Middle frontal gyrus (tissue), 1 donor: ENCODE measurements around the gene POLE4.

Source experiments
- DNase-seq: peaks from one replicate; pipeline ENCODE4 v3.0.0-alpha.2; 2015; ENCODE audit warnings: low spot score; ENCODE audit errors: extremely low spot score

Gene POLE4

DNA sequence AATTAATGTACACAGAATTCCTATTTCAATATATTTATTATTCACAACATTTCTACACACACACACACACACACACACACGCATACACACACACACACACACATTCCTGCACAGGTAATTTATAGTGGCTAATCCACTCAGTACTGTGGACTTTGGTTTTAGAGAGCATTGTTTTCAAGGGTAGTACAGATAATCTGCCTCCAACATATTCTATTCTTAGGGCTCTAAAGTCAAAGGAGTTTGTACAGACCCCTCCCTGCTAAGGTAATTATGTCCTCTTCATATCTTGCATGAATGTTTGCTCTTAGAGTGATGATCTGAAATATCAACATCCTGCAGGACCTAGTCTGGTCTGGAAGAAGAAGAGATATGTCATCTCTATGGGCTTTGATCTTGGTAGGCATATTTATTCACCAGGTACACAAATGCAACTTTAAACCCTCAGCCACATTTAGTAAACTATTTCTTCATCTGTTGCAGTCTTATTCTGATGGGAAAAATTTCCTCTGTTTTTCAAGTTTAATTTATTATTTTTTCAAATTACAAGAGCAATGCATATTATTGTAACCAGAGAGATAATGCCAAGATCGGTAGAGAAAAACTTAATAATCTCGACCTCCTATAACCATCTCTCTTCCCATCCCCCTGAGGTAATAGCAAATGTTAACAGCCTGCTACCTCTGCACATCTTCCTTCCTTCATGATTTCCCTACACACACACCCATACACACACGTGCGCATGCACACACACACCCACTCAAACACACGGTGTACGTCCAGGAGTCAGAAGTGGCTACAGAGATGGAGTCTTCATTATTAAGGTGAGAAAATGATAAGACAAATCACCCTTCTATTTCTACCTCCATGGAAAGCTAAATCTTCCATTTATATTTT is 18.3 kb upstream of the POLE4 start:
- DNase-seq = no peak

DNA sequence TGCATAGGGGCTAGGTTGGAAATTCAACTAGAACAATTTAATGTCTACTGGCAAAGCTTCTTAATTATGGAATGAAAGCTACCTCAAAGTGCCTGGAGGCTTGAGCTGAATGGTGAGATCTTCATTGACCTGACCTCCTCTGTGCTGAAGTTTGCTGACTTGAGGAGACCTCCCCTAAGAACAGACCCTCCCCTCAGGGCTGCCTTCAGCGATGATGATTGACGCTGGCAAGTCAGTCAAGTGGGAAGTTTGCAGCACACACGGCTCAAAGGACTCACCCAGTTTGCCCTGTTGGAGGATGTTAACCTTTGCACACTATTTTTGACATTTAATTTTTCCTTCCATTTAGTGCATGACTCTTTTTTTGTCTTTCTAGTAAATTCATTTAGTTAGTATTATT is 17.2 kb upstream of the POLE4 start:
- DNase-seq = no peak

DNA sequence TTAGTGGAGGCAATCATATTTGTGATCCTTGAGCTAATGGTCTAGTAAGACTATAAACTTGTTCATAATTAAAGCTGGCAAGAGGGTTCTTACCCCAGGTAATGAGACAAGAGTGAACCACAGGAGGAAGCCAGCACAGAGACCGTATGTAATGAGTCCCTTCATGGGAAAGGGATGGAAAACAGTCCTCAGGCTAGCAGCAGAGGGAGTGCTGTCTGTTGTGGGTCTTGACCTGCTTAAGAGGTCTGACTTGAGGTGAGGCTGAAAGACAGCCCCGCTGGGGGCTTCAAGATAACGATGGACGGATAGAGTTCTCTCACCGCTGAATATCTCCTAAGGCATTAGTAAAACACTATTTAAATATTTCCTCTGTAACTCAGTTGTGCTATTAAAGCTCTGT is 16.2 kb upstream of the POLE4 start:
- DNase-seq = no peak

DNA sequence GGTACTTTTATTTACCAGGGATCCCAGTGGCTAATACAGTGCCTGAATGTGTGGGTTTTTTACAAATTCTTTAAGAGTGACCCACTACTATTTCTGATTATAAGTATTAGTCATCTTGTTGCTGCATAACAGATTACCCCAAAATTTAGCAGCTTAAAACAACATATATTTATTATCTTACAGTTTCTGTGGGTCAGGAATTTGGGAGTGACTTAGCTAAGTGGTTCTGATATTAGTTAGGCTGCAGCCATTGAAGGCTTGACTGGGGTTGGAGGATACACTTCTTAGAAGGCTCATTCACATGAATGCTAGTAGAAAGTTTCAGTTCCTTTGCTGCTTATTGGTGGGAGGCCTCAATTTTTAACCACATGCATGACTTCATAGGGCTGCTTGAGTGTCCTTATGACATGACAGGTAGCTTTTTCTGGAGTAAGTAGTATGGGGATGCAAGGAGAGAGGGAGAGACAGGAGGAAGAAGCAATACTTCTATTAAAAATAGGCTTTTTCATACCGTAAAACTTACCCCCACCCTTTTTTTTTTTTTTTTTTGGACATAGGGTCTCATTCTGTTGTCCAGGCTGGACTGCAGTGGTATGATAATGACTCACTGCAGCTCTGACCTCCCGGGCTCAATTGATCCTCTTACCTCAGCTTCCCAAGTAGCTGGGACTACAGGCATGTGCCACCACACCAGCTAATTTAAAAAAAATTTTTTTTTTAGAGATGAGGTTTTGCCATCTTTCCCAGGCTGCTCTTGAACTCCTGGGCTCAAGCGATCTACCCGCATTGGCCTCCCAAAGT is 13.3 kb upstream of the POLE4 start:
- no peak for DNase-seq

DNA sequence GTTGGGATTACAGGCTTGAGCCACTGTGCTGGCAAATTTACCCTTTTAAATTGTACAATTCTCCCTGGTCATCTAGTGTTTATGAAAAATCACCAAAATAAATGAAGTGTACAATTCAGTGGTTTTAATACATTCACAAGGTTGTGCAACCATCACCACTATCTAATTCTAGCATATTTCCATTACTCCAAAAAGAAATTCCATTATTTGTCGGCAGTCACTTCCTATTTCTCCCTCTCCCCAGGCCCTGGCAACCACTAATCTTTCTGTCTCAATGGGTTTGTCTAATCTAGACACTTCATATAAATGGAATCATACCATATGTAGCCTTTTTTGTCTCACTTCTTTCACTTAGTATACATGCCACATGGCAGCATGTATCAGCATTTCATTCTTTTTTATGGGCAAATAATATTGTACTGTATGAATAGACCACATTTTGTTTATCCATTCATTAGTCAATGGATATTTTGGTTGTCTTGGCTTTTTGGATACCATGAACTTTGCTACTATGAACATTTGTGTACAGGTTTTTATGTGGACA is 12.6 kb upstream of the POLE4 start:
- DNase-seq = no peak

DNA sequence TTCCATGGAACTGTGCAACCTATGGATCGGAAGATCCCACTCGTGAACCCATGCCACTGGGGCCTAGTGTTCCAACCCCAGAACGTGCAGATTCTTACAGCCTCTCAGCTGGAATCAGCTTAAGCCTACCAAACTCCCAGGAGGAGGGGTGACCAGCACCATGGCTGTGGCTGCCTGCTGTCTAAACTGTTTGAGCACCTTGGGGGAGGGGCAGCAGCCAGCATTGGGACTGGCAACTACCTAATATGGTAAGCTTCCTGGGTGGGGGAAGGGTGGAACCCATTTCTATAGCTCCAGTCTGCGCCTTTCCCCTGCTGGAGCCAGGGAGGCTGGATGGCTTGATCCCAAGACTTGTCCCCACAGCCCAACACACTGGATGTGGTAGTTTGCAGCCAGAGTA is 10.7 kb upstream of the POLE4 start:
- no peak for DNase-seq

DNA sequence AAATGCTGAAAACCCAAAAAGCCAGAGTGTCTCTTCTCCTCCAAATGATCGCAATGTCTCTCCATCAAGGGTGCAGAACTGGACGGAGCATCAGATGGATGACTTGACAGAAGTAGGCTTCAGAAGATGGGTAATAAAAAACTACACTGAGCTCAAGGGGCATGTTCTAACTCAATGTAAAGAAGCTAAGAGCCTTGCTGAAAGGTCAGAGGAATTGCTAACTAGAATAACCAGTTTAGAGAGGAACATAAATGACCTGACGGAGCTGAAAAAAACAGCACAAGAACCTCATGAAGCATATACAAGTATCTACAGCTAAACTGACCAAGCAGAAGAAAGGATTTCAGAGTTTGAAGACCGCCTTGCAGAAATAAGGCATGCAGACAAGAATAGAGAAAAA is 9.7 kb upstream of the POLE4 start:
- no peak for DNase-seq

DNA sequence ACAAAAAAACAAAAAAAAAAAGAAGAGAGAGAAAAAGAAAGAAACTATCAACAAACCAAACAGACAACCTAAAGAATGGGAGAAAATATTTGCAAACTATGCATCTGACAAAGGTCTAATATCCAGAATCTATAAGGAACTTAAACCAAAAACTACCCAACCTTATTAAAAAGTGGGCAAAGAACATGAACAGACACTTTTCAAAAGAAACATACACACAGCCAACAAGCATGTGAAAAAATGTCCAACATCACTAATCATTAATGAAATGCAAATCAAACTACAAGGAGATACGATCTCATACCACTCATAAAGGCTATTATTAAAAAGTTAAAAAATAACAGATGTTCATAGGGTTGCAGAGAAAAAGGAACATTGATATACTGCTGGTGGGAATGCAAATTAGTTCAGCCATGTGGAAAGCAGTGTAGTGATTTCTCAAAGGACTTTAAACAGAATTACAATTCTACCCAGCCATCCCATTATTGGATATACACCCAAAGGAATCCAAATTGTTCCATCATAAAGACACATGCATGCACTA is 7.2 kb upstream of the POLE4 start:
- no peak for DNase-seq

DNA sequence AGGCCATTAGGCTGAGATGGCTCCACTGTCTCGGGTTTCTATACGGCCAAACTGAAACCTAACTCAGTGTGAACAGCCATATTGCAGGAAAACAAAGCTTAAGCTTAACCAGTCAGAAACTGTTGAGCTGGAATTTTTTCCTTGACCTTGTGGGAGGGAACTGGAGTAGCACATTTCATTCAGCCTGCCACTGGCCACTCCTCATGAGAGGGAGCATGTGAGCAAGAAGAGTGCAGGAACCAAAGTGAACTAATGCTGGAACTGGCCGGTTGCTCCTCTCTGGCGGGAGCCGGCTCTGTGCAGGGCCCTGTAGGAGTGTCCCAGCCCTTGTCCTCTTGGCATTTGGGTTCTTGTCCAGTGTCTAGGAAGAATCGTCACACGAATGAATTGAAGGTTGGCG is 5.9 kb upstream of the POLE4 start:
- no peak for DNase-seq

DNA sequence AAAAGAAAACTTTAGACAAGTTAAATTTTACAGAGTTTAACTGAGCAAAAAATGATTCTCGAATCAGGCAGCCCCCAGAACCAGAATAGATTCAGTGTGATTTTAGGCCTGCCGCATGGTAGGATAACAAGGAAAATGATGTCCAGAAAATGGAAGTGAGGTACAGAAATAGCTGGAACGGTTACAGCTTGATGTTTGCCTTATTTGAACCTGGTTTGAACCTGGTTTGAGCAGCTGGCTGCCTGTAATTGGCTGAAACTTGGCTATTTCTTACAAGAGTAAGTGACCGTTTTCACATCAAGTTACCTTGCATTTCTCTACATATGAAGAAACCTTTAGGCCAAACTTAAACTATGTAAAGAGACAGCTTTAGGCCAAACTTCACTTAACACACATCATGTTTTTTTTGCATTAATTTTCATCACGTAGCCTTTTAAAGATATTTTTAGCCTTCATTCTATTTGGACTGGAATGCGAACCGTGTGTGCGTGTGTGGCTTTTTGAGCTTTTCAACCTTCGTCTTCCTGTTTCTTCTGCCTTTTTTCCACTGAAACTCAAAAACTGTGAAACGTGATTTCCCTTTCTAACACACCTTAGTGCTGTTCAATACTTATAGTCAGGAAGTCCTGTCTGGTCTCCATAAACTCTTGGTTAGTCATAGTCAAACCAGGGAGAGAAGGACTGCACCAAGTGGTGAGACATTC is 4.5 kb upstream of the POLE4 start:
- DNase-seq = no peak

DNA sequence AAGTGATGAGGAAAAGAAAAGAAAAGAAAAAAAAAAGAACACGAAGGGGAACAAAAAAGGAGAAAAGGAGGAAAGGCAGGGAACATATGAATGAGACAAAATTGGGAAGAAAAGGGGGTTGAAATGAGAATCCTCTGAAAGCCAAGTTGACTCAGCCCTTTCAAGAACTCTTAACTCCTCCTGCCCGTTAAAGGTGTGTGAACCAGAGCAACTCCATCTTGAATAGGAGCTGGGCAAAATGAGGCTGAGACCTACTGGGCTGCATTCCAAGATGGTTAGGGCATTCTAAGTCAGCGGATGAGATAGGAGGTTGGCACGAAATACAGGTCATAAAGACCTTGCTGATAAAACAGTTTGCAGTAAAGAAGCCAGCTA is 4.0 kb upstream of the POLE4 start:
- no peak for DNase-seq

DNA sequence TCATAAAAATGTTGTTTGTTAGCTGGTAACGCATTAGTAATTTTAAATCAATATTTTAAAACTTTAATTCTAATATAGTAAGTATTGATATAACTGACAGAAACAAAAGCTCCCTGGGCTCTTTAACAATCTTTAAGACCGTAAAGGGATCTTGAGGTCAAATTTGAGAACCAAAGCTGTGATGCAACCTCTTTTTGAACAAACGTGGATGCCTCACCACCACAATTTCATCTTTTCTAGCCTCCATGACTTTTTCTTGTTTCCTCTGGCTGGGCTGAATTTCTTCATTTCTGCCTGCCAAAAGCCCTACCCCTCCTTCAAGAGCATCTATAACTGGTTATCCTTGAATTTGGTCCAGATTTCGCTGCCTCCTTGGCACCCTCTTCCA is 563 bp upstream of the POLE4 start:
- no peak for DNase-seq

DNA sequence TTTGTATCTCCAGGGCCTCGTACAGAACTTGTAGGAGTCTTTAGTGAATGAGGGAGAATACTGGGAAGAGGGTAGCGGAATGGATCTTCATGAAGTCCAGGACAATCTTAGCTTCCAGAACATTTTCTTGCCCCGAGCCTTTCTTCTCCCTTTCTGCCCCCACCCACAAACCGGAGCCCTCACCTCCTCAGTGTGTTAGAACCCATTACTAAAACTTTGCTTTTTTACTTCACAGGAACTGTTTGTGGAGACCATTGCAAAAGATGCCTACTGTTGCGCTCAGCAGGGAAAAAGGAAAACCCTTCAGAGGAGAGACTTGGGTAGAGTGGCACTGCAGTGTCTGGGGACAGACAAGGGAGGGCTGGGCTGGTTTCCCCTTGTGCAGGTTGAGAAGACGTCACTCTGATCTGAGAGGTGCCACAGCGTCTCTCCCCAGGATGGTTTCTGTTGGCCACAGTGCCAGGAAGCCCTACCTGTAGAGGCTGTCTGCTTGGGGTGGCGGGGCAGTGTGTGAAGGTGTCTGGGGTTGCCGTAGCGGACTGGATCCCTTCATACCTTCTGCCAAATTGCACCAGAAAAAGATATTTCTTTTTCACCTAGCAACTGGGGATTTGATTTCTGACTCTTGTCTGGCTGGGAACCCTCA is 786 bp downstream of the POLE4 start:
- DNase-seq = no peak

DNA sequence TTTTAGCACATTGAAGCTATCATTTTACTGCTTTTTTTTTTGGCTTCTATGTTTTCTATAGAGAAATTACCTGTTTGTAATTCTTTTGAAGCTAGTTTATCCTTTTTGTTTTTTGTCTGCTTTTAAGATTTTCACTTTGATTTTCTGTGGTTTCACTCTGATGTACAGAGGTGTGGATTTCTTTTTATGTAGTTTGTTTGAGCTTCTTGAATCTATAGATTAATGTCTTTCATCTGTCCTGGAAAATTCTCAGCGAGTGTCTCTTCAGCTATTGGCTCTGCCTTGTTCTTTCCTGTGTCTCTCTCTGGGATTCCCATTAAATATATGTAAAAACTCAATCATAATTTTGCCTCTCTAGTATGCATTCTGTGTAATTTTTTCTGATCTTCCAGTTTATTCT is 8.4 kb downstream of the POLE4 start:
- no peak for DNase-seq

DNA sequence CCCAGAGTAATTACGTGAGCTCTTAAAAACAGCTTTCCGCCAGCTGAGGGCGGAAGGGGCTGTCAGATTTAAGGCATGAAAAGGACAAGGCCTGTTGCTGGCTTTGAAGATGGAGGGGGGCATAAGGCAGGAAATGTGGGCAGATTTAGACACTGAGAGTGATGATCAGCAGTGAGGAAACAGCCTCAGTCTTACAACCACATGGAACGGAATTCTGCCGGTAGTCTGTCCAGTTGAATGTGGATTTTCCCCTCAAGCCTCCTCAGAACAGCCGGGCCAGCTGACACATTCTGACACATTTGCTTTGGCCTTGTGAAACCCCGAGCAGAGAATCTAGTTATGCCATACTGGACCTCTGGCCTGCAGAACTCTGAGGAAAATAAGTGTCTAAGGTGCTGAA is 16.6 kb downstream of the POLE4 start:
- no peak for DNase-seq

DNA sequence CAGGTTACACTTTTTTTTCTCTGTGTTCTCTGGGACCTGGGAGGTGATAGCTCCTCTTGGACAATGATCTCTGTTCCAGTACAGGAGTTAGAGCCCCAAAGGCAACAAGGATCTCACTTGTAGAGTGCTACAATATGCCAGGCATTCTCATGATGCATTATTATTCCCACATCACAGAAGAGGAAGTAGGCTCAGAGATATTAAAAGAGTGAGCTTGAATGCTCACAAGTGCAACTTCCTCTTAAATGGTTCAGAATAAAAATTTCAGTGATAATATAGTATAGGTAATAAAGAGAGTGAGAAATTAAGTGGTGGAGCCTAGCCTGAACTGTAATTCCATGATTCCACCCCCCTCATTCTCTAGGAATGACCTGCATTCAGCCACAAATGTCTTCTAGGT is 21.4 kb downstream of the POLE4 start:
- DNase-seq = no peak

DNA sequence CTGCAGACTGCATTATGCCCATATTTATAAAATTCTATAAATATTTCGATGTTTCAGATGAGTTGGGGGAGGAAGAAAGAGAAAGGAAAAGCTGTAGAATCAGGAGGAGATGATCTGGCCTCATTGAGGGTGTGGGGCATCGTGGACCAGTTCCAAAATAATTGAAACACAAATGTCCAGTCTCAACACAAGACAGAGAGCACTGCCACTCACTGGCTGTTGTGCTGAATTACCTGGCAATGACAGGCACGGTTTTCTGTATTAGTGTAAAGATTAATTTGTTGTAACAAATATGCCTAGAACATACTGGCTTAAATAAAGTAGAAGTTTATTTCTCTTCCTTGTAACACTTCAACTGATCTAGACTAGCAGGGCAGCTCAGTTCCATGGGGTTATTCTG is 24.1 kb downstream of the POLE4 start:
- DNase-seq = no peak

DNA sequence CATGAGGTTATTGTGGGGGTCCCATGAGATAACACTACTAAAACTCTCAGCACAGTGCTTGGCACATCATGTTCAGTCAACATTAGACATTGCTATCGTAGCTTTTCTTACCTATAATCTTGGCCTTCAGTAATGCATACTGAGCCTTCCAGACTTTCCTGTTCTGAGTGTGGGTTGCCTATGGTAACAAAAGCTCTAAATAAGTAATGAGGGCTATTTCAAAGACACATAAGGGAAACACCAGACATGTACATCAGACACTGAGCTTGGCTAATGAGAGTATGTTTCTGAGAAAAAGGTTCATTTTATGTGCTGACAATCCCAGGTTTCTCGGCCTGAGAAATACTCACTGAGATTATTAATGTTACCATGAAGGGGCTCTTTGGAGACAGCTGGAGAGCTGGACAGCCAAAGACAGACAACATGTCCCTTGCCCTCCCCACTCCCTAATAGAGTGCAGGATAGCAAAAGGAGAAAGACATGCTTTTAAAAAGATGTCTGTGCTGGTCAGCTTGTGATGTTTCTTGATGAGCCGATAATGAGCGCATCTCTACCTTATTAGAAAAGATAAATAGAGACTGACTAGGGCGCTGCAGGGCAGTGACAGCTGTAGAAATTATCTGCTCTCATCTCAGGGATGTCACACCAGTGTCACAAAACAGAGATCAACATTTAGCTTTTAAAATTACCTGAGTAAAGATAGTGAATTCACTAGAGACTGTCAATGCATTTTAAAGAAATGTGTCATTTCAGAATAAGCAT is 25.4 kb downstream of the POLE4 start:
- DNase-seq = no peak

DNA sequence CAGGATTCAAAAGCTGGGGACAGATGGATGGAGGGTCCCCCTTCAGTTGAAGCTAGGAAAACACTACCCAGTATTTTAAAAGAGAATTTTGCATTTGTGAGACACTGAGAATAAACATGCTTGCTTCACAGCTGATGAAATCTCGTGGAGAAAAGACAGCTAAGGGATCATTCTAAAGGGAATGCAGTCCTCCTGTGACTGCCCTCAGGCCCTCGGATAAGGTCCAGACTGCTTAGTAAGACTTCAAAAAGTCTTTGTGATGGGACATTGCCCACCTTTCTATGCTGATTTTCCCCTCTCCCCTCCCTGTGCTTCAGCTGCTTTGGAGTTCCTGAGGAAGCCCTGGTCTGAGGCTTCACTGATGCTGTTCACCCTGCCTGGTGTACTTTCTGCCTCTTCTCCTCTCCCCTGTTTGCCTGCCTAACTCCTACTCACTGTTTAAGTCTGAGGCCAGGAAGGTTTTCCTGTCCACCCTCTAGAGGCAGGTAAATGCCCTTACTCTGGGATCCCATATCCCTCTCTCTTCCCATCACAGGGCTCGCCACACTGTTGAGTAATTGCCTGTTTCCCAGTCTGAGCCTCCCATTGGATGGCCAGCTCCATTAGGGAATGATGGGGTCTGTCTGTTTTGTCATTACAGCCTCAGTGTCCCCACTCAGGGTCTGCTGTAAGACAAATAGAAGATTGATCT is 26.6 kb downstream of the POLE4 start:
- DNase-seq = no peak
